ENCODE measurements around the gene VAV3. TPM values are rescaled to one million over a fixed set of nuclear protein-coding genes. Genes with fewer than 3 reads are reported as not detected.

The VAV3 gene
- total RNA-seq, 1 experiment from 2014 or later, result 3.7 TPM

GRCh38 chr1:107802654-107803053 is 162.3 kb downstream of the VAV3 start:
- DNase-seq (ENCODE audit: low read depth), result no peak

- DNase-seq (ENCODE audit: low read depth), result no peak
Observed at GRCh38 chr1:107795994-107796393, 169.0 kb downstream of the VAV3 start.

GRCh38 chr1:107795441-107795840 is 169.5 kb downstream of the VAV3 start:
- no peak for DNase-seq (ENCODE audit: low read depth)

- DNase-seq (ENCODE audit: low read depth), result no peak
Observed at GRCh38 chr1:107794571-107794970, 170.4 kb downstream of the VAV3 start.

GRCh38 chr1:107793896-107794453 is 171.0 kb downstream of the VAV3 start:
- no peak for DNase-seq (ENCODE audit: low read depth)

- no peak for DNase-seq (ENCODE audit: low read depth)
Observed at GRCh38 chr1:107791348-107791747, 173.6 kb downstream of the VAV3 start.

GRCh38 chr1:107789817-107790524 is 175.0 kb downstream of the VAV3 start:
- DNase-seq (ENCODE audit: low read depth), result no peak

- no peak for DNase-seq (ENCODE audit: low read depth)
Observed at GRCh38 chr1:107788206-107789202, 176.5 kb downstream of the VAV3 start.

GRCh38 chr1:107787299-107787698 is 177.7 kb downstream of the VAV3 start:
- no peak for DNase-seq (ENCODE audit: low read depth)

- DNase-seq (ENCODE audit: low read depth), result no peak
Observed at GRCh38 chr1:107786203-107786845, 178.7 kb downstream of the VAV3 start.

- DNase-seq (ENCODE audit: low read depth), result no peak
Observed at GRCh38 chr1:107785496-107786202, 179.3 kb downstream of the VAV3 start.

- DNase-seq (ENCODE audit: low read depth), result peak; percentile 52
Observed at GRCh38 chr1:107782217-107782845, 182.6 kb downstream of the VAV3 start.

- DNase-seq (ENCODE audit: low read depth), result no peak
Observed at GRCh38 chr1:107781245-107781644, 183.7 kb downstream of the VAV3 start.

- no peak for DNase-seq (ENCODE audit: low read depth)
Observed at GRCh38 chr1:107777664-107778047, 187.3 kb downstream of the VAV3 start.

- DNase-seq (ENCODE audit: low read depth), result no peak
Observed at GRCh38 chr1:107776900-107777663, 187.9 kb downstream of the VAV3 start.

- no peak for DNase-seq (ENCODE audit: low read depth)
Observed at GRCh38 chr1:107771377-107771776, 193.6 kb downstream of the VAV3 start.

- no peak for DNase-seq (ENCODE audit: low read depth)
Observed at GRCh38 chr1:107767156-107767582, 197.8 kb downstream of the VAV3 start.

GRCh38 chr1:107766533-107766932 is 198.4 kb downstream of the VAV3 start:
- DNase-seq (ENCODE audit: low read depth), result no peak

- DNase-seq (ENCODE audit: low read depth), result no peak
Observed at GRCh38 chr1:107762751-107763390, 202.1 kb downstream of the VAV3 start.

All from HT1080 (cell line).